T-helper 22 cell (primary cell): ENCODE results near the gene H2BK1.

Source experiments
- DNase-seq: peaks from one replicate; pipeline ENCODE4 v3.0.0-alpha.2; 2020; ENCODE audit warnings: low read depth

Gene H2BK1

GRCh38 chr7:151204383-151205032, 5.8 kb downstream of the H2BK1 start:
- DNase-seq = no peak

DNA sequence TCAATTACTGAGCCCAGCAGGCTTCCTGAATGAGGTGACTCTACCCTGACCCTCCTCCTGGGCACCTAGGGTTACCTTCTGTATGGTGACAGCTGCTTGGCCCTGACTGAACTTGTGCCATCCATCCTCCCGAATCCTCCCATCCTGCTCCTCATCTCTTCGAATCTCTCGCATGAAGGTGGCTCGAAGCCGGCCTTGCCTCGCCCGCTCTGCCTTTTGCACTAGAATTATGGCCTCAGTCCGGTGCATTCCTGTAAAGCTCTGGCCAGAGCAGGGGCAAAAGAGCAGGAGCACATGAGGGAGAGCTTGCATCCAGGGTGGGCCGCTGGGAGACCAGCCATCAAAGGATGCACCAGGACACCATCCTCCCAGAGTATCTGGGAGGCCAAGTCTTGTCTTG, 7.5 kb downstream of the H2BK1 start:
- no peak for DNase-seq

GRCh38 chr7:151201751-151202150, 8.5 kb downstream of the H2BK1 start:
- DNase-seq = no peak

- DNase-seq = no peak
Measured at GRCh38 chr7:151201344-151201743, 8.9 kb downstream of the H2BK1 start.

DNA sequence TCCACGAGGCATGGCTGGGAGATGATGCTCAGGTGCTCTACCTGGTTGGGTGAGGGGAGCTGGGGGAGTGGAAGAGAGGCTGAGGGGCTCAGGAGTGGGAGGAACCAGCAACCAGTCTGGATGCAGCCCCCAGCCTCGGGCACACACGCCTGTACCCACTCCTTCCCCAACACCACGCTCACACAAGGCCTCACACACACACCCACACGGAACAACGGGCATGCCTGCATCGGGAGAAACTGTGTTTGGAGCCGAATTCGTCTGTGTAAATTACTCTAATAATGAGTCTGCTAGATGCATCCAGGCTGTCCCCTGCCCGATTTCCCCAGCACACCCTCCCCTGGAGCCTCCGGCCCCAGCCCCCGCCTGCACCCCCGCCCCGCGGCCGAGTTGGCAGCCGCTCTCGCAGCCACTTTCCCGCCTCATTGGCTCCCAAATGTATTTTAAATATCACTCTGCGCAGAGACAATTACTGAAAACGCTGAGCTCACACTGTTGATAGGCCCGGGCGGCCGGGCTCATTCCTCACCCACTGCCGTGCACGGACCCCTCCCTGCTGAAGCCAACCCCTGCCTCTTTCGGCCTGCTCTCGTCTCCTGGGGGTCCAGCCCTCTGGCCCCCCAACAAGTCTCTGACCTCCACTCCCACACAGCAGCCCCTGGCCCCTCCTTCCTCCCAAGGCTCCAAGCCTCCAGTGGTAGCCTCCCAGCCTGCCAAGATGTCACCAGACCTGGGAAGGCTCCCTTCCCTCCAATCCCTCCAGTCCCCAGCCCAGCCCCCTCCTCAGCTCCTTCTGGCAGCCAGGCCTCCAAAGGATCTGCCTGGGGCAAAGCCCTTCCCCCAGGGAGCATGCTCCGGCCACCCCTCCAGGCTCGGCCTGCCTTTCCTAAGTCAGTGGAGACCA, 11.1 kb downstream of the H2BK1 start:
- no peak for DNase-seq

DNA sequence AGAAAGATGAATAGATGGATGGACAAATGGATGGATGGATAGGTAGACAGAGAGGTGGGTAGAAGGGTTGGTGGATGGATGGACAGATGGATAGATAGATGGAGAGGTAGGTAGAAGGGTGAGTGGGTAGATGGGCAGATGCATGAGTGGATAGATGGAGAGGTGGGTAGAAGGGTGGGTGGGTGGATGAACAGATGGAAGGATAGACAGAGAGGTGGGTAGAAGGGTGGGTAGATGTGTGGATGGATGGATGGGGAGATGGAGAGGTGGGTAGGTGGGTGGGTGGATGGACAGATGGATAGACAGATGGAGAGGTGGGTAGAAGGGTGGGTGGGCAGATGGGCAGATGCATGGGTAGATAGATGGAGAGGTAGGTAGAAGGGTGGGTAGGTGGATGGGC, 12.4 kb downstream of the H2BK1 start:
- no peak for DNase-seq

GRCh38 chr7:151195616-151196450, 14.5 kb downstream of the H2BK1 start:
- DNase-seq = no peak

GRCh38 chr7:151194188-151194587, 16.1 kb downstream of the H2BK1 start:
- DNase-seq = no peak

GRCh38 chr7:151193203-151193978, 16.9 kb downstream of the H2BK1 start:
- no peak for DNase-seq

- no peak for DNase-seq
Measured at GRCh38 chr7:151192002-151192539, 18.2 kb downstream of the H2BK1 start.

GRCh38 chr7:151191544-151191943, 18.7 kb downstream of the H2BK1 start:
- DNase-seq = no peak

DNA sequence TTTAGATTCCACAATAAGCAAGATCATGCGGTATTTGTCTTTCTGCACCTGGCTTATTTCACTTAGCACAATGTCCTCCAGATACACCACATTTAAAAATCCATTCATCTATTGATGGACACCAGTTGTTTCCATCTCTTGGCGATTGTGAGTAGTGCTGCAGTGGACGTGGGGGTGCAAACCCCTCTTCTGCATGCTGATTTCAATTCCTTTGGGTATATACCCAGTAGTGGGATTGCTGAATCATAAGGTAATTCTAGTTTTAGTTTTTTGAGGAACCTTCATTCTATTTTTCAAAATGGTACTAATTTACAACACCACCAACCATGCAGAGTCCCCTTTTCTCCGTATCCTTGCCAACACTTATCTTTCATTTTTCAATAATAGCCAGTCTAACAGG, 21.2 kb downstream of the H2BK1 start:
- no peak for DNase-seq

- DNase-seq = no peak
Measured at GRCh38 chr7:151188252-151188542, 22.1 kb downstream of the H2BK1 start.

- DNase-seq = no peak
Measured at GRCh38 chr7:151187409-151188251, 22.7 kb downstream of the H2BK1 start.

DNA sequence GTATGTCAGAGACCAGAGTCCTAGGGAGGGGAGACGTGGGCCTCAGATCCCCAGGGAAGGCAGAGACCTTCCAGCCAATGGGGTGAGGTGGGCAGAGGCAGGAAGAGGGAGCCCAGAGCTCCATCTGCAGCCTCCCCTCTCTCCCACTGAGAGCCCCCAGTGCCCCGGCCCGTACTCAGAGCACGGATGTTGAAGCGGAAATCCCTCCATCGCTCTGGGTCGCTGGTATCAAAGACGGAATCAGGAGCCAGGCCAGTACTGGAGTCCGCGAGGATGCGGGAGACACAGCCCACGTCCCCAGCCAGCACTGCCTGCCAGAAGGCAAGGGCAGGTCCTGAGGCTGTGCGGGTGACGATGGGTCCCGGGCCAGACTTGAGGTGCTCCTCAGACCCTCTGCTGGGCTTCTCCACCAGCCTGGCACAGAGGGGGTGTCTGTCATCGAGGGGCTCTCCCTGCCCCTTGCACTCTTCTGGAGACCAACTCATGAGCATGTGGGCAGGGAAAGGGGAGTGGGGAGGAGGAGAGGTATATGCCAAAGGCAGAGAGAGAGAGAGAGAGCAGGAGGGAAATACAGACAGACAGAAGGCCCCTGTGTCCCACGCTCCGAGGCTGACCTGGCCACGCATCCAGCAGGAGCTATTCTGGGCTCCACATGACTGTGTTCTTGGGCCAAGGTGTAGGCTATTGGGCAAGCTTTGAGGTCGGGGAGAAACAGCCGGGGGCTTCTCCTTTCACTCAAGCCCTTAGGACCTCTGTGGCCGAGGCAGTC, 23.5 kb downstream of the H2BK1 start, which contains the start of gene ASB10:
Gene ASB10, minus strand, starts transcription at position 611 of the 769 bp plus-strand sequence. Its CDS starts 120 bp downstream, at position 491.
- DNase-seq = no peak

GRCh38 chr7:151185762-151186639, 24.3 kb downstream of the H2BK1 start:
- DNase-seq = no peak

DNA sequence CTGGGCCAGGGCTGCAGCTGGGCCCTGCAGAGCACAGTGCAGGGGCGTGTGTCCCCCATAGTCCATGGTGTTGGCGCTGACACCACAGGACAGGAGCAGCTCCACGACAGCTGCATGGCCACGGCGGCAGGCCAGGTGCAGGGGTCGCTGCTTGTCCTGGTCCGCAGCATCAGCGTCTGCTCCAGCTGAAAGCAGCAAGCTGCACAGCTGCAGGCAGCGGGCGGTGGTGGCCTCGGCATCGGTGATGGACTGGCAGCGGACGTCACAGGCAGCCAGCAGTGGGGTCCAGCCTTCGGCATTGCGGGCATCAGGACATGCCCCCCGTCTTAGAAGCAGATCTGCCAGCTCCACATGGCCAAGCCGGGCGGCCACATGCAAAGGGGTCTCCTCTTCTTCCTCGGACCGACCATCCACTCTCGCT, 29.3 kb downstream of the H2BK1 start:
- no peak for DNase-seq

- no peak for DNase-seq
Measured at GRCh38 chr7:151179946-151180345, 30.3 kb downstream of the H2BK1 start.
